Fibroblast of lung (primary cell): ENCODE results near the gene CD160. TPM values are rescaled to one million over a fixed set of nuclear protein-coding genes. Genes with fewer than 3 reads are reported as not detected.

Experiments
- DNase-seq, 2 donors: peaks; one replicate each; pipeline versions ENCODE4 v3.0.0 to v3.0.0-alpha.2; 2010; ENCODE audit warnings: low read depth in 2 of 2
- H2AFZ ChIP-seq: 2 replicates; pipeline ENCODE4 v1.5.1; 2012; ENCODE audit warnings: low read length, control low read depth, inconsistent platforms
- H3K27ac ChIP-seq: 2 replicates; pipeline ENCODE4 v1.5.1; 2011; ENCODE audit warnings: low read length, control low read depth; ENCODE audit not compliant: insufficient read depth
- H3K27me3 ChIP-seq: 2 replicates; pipeline ENCODE4 v1.5.1; 2011; ENCODE audit warnings: mild to moderate bottlenecking, low read length; ENCODE audit not compliant: control insufficient read depth, insufficient read depth
- H3K36me3 ChIP-seq: 2 replicates; pipeline ENCODE4 v1.5.1; 2011; ENCODE audit warnings: low read length; ENCODE audit not compliant: control insufficient read depth, insufficient read depth
- H3K4me1 ChIP-seq: 2 replicates; pipeline ENCODE4 v1.5.1; 2011; ENCODE audit warnings: low read length; ENCODE audit not compliant: control insufficient read depth, insufficient read depth; ENCODE audit errors: extremely low read depth
- H3K4me2 ChIP-seq: 2 replicates; pipeline ENCODE4 v1.5.1; 2011; ENCODE audit warnings: low read length, control low read depth; ENCODE audit not compliant: insufficient read depth; ENCODE audit errors: extremely low read depth
- H3K4me3 ChIP-seq, 4 experiments: fragments of 200-600 bp in 1 of 4; sonication (generic) in 1 of 4; replicated peaks in 1 of 4; 2 replicates each; pipeline ENCODE4 v1.5.1; 2011 to 2016; ENCODE audit warnings: low read length in 4 of 4, low read depth in 3 of 4, mild to moderate bottlenecking in 3 of 4, control low read depth in 2 of 4, inconsistent platforms in 1 of 4, mixed read lengths in 1 of 4; ENCODE audit not compliant: insufficient read depth in 1 of 4; ENCODE audit errors: control extremely low read depth in 1 of 4
- H3K79me2 ChIP-seq: 2 replicates; pipeline ENCODE4 v1.5.1; 2012; ENCODE audit warnings: mild to moderate bottlenecking, low read length, inconsistent platforms; ENCODE audit not compliant: control insufficient read depth, insufficient read depth
- H3K9ac ChIP-seq: 2 replicates; pipeline ENCODE4 v1.5.1; 2011; ENCODE audit warnings: mild to moderate bottlenecking, low read length, control low read depth; ENCODE audit not compliant: insufficient read depth
- H3K9me3 ChIP-seq: 2 replicates; pipeline ENCODE4 v1.5.1; 2012; ENCODE audit warnings: low read depth, low read length; ENCODE audit not compliant: control insufficient read depth, insufficient read depth
- H4K20me1 ChIP-seq: 2 replicates; pipeline ENCODE4 v1.5.1; 2011; ENCODE audit warnings: low read length; ENCODE audit not compliant: control insufficient read depth, insufficient read depth; ENCODE audit errors: extremely low read depth
- EZH2 ChIP-seq: IDR thresholded peaks from 2 replicates; pipeline ENCODE4 v1.5.1; 2012; ENCODE audit warnings: low read length, control low read depth, mild to moderate bottlenecking; ENCODE audit errors: missing control alignments
- polyA plus RNA-seq, 2 donors: library from polyadenylated mRNA; depleted of rRNA in 1 of 2; stranded (reverse) in 1 of 2; unstranded in 1 of 2; fragments of >200 nt; gene quantifications; 2 replicates each; pipeline ENCODE4 v1.2.1, GENCODE V29; 2011 to 2012; ENCODE audit warnings: missing spikeins in 1 of 2
- total RNA-seq: library from RNA; depleted of rRNA; stranded (reverse); fragments of >200 nt; gene quantifications from 2 replicates; pipeline ENCODE4 v1.2.1, GENCODE V29; 2014
- TF ChIP-seq, protein P1 (sequence below), 2 donors: IDR thresholded peaks in 1 of 2; conservative IDR thresholded peaks in 1 of 2; 1 replicate in 1 of 2; 2 replicates in 1 of 2; pipeline ENCODE4 v1.5.1; 2011 to 2012; ENCODE audit warnings: low read length in 2 of 2, control low read depth in 1 of 2, inconsistent platforms in 1 of 2, low read depth in 1 of 2, mild to moderate bottlenecking in 1 of 2

Gene CD160
- total and polyA plus RNA-seq, 2 donors (not counting 1 experiment from before 2014, with no cell fraction given) = not detected

DNA sequence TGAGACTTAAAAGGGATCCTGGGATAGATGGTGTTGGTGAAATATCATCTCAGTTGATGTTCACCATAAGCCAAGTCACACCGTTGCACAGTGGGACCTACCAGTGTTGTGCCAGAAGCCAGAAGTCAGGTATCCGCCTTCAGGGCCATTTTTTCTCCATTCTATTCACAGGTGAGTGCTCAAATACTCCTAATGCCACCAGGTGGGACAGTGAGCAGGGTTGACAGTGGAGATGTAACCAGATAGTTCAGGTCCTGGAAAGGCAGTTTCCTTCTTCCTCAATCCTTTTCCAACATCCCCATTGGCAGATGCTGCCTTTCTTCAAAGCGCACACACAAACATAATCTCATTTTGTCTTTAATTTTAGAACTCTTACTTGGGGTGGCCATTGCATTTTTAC lies 11.6 kb downstream of the CD160 start:
- H3K79me2 ChIP-seq = no peaks in the 10 kb centered on the region
- H3K27me3 ChIP-seq = no peaks in the 10 kb centered on the region
- no peak overlapping the region for H3K27ac ChIP-seq
- H3K4me1 ChIP-seq = no peaks in the 10 kb centered on the region
- no peak overlapping the region for H3K4me3 ChIP-seq
- H3K9ac ChIP-seq = no peak overlapping the region
- DNase-seq = no peak
- no peaks in the 10 kb centered on the region for H4K20me1 ChIP-seq
- no peaks in the 10 kb centered on the region for H3K9me3 ChIP-seq
- H3K36me3 ChIP-seq = no peaks in the 10 kb centered on the region
- TF ChIP-seq, protein P1, sequence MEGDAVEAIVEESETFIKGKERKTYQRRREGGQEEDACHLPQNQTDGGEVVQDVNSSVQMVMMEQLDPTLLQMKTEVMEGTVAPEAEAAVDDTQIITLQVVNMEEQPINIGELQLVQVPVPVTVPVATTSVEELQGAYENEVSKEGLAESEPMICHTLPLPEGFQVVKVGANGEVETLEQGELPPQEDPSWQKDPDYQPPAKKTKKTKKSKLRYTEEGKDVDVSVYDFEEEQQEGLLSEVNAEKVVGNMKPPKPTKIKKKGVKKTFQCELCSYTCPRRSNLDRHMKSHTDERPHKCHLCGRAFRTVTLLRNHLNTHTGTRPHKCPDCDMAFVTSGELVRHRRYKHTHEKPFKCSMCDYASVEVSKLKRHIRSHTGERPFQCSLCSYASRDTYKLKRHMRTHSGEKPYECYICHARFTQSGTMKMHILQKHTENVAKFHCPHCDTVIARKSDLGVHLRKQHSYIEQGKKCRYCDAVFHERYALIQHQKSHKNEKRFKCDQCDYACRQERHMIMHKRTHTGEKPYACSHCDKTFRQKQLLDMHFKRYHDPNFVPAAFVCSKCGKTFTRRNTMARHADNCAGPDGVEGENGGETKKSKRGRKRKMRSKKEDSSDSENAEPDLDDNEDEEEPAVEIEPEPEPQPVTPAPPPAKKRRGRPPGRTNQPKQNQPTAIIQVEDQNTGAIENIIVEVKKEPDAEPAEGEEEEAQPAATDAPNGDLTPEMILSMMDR (conservative IDR thresholded peaks at IDR 0.05 in 1 of 2, IDR thresholded peaks at IDR 0.05 in 1 of 2; ENCODE audit: low read depth in 1 of 2, low read length in 2 of 2) = no peak
- TF ChIP-seq EZH2 = no peak
- no peak overlapping the region for H3K4me2 ChIP-seq
- H2AFZ ChIP-seq = no peak overlapping the region

- Histone ChIP-seq H3K9me3 (no peaks in the 10 kb centered on the region), H3K4me2 (no peak overlapping the region), H3K27me3 (no peaks in the 10 kb centered on the region), H2AFZ (no peak overlapping the region), H3K27ac (no peak overlapping the region), H3K4me3 (no peak overlapping the region), H3K4me1 (peaks cover 4% of the 10 kb centered on the region), H3K9ac (no peak overlapping the region), H3K79me2 (no peaks in the 10 kb centered on the region), H4K20me1 (no peaks in the 10 kb centered on the region), H3K36me3 (peaks cover under 1% of the 10 kb centered on the region)
- TF ChIP-seq EZH2 = no peak
- TF ChIP-seq, protein P1 (conservative IDR thresholded peaks at IDR 0.05 in 1 of 2, IDR thresholded peaks at IDR 0.05 in 1 of 2; ENCODE audit: low read depth in 1 of 2, low read length in 2 of 2) = no peak
- DNase-seq = no peak
Measured at GRCh38 chr1:145736191-145736590, 16.9 kb downstream of the CD160 start.

DNA sequence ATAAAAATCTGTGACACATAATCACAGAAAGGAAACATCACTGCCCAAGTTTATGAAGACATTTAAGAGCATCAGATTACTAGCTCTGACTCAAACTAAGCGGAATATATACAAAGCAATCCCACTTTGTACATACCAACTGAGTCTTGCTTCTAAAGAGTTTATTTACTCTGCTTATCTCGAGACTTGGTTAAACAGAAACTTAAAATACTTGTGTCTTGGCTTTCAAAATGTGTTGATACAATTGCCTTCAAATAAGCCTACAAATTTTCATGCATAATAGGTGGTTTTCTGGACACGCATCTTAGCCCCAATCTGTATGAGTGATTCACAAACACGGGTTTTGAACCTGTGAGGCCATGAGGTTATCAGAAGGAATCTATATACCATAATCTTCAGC lies 21.0 kb downstream of the CD160 start:
- peak; percentile 93 to 95 for DNase-seq
- Histone ChIP-seq H3K4me3 (peak overlapping the region in 1 of 4 experiments; percentile 16), H3K27me3 (no peaks in the 10 kb centered on the region), H4K20me1 (no peaks in the 10 kb centered on the region), H2AFZ (no peak overlapping the region), H3K4me1 (peaks cover 5% of the 10 kb centered on the region), H3K27ac (no peak overlapping the region), H3K4me2 (no peak overlapping the region), H3K79me2 (no peaks in the 10 kb centered on the region), H3K9ac (no peak overlapping the region), H3K9me3 (no peaks in the 10 kb centered on the region), H3K36me3 (peaks cover 3% of the 10 kb centered on the region)
- TF ChIP-seq, protein P1 (conservative IDR thresholded peaks at IDR 0.05 in 1 of 2, IDR thresholded peaks at IDR 0.05 in 1 of 2; ENCODE audit: low read depth in 1 of 2, low read length in 2 of 2) = no peak
- no peak for TF ChIP-seq EZH2
